Heart right ventricle (tissue), 16 donors: Measurements from ENCODE around the gene DEFB123. TPM values are rescaled to one million over a fixed set of nuclear protein-coding genes. Genes with fewer than 3 reads are reported as not detected.

ENCODE experiments used
- ATAC-seq, 8 donors: fragments of 200-7000 bp; cut with Tn5 transposase; one replicate each; pipeline ENCODE4 v1.9.1; 2020; ENCODE audit warnings: mild to moderate bottlenecking in 8 of 8, moderate library complexity in 8 of 8, moderate number of reproducible peaks in 1 of 8
- DNase-seq, 2 donors: peaks; one replicate each; pipeline ENCODE4 v3.0.0-alpha.2; 2020
- H3K27ac ChIP-seq, 10 donors: fragments of 200-600 bp; sonication (generic) in 2 of 10; one replicate each; pipeline versions ENCODE4 v1.5.0 to v1.8.0; 2020 to 2022; ENCODE audit warnings: mild to moderate bottlenecking in 3 of 10
- H3K27me3 ChIP-seq, 7 donors: fragments of 200-600 bp; one replicate each; pipeline ENCODE4 v1.8.0; 2021 to 2022; ENCODE audit warnings: mild to moderate bottlenecking in 2 of 7
- H3K36me3 ChIP-seq, 9 donors: fragments of 200-600 bp; sonication (generic) in 1 of 9; one replicate each; pipeline versions ENCODE4 v1.5.0 to v1.8.0; 2020 to 2022; ENCODE audit warnings: mild to moderate bottlenecking in 2 of 9
- H3K4me1 ChIP-seq, 9 donors: fragments of 200-600 bp; sonication (generic) in 1 of 9; one replicate each; pipeline versions ENCODE4 v1.5.0 to v1.8.0; 2020 to 2022; ENCODE audit warnings: mild to moderate bottlenecking in 4 of 9
- H3K4me3 ChIP-seq, 10 donors: fragments of 200-600 bp; sonication (generic) in 2 of 10; one replicate each; pipeline versions ENCODE4 v1.5.0 to v1.8.0; 2020 to 2022; ENCODE audit warnings: mild to moderate bottlenecking in 7 of 10, moderate library complexity in 2 of 10
- H3K9me3 ChIP-seq, 11 donors: fragments of 200-600 bp in 10 of 11; sonication (generic) in 2 of 11; one replicate each; pipeline versions ENCODE4 v1.5.0 to v1.8.0; 2013 to 2022; ENCODE audit warnings: mild to moderate bottlenecking in 2 of 11, control low read depth in 1 of 11, moderate library complexity in 1 of 11
- CTCF ChIP-seq, 9 donors: fragments of 200-600 bp; sonication (generic) in 2 of 9; IDR thresholded peaks; one replicate each; pipeline versions ENCODE4 v1.5.0 to v1.8.0; 2021 to 2022; ENCODE audit warnings: antibody characterized with exemption in 9 of 9, mild to moderate bottlenecking in 5 of 9, moderate library complexity in 1 of 9
- WGBS, 2 donors: extraction: QIAGEN DNeasy Blood & Tissue Kit; methylation state at CpG; one replicate each; pipeline ENCODE4 v1.1.7; 2013; ENCODE audit warnings: inconsistent platforms in 1 of 2; 5-methylcytosine and 5-hydroxymethylcytosine counted together
- intact Hi-C, 10 donors: fragments of 100-400 bp; cut with DNase I; formaldehyde crosslinking; loops; one replicate each; pipeline versions ENCODE4 v1.11.1 to v1.14.2; 2022
- polyA plus RNA-seq, 2 donors: library from polyadenylated mRNA; stranded (reverse); fragments of 200-250 nt; gene quantifications; one replicate each; pipeline ENCODE4 v1.2.3, GENCODE V29; 2013
- total RNA-seq, 10 donors: library from RNA; stranded (reverse); fragmentation: NEBNext Ultra II Directional in 3 of 10; extraction: Animal tissue kit (Norgen Biotek cat#: 25700) in 3 of 10; gene quantifications; one replicate each; pipeline versions ENCODE4 v1.2.1 to v1.2.4, GENCODE V29; 2021 to 2023
- donor health status: Arrhythmogenic right ventricular cardiomyopathy.
- donor health status: ischemic (EF 13 %, LVEDD 7.1; RV severe dilation, severe dysfunction).
- donor health status: healthy with polysubstance abuse.
- donor health status: DM: no; HTN: yes; CAD: no.
- donor health status: DM: no; HTN: no; CAD: no.
- donor health status: ischemic (EF 25% LVEDD 6.9; RV normal size, moderate dysfunction).
- donor health status: ischemic (EF 25% LVEDD 5.7; RV mildly dilated, moderate dysfunction).
- donor health status: healthy.
- donor health status: DM: yes; HTN: yes; CAD: no.
- donor health status: Ischemic cardiomyopathy.
- donor health status: ischemic (EF 35%, LVEDD 5.7; RV mildly dilated, moderate dysfunction).
- donor health status: nonischemic (EF 11% LVEDD 7.7; RV severe dilation, severe dysfunction).
- donor health status: DM: yes; HTN: yes; CAD: no.
- donor health status: PGD.
- donor health status: ischemic (EF 29% LVEDD 5.4; RV normal size, mild dysfunction).
- donor health status: nonischemic (EF 23%, LVEDD 6.1; RV moderate dilation, normal function).

Gene DEFB123
- total and polyA plus RNA-seq, 12 donors = not detected

GRCh38 chr20:31406115-31406514 is 34.3 kb upstream of the DEFB123 start, which contains the start of gene DEFB121:
Gene DEFB121 (minus strand): TSS chr20:31406215. CDS start chr20:31406152, 63 bp downstream.
- intact Hi-C loops = no loop called here
- TF ChIP-seq CTCF (IDR thresholded peaks at IDR 0.05) = no peak
- DNase-seq (no peak), ATAC-seq (no peak)
- Histone ChIP-seq H3K36me3 (no peaks in the 10 kb centered on the region), H3K4me1 (no peaks in the 10 kb centered on the region), H3K27ac (no peak within 1 kb of the TSS), H3K27me3 (peaks cover 0 to 29% (median 5%) of the 10 kb centered on the region in 7 donors), H3K9me3 (peaks cover 0 to 3% (median 0%) of the 10 kb centered on the region in 11 donors), H3K4me3 (no peak within 1 kb of the TSS)
- WGBS, 2 donors = 34 to 43% methylated on average over 3 of the region's 3 CpGs

GRCh38 chr20:31410011-31410410 is 30.4 kb upstream of the DEFB123 start:
- Histone ChIP-seq H3K36me3 (no peaks in the 10 kb centered on the region), H3K27ac (no peak overlapping the region), H3K4me1 (no peaks in the 10 kb centered on the region), H3K9me3 (peaks cover 0 to 3% (median 0%) of the 10 kb centered on the region in 11 donors), H3K4me3 (no peak overlapping the region), H3K27me3 (peaks cover 0 to 22% (median 5%) of the 10 kb centered on the region in 7 donors)
- ATAC-seq = no peak
- intact Hi-C loops = no loop called here
- no peak for DNase-seq
- WGBS, 2 donors = 28 to 47% methylated on average over 1 of the region's 1 CpG
- TF ChIP-seq CTCF (IDR thresholded peaks at IDR 0.05) = no peak

- H3K4me1 ChIP-seq = no peaks in the 10 kb centered on the region
- WGBS, 2 donors = 69% methylated on average over 6 of the region's 6 CpGs
- no peak for TF ChIP-seq CTCF (IDR thresholded peaks at IDR 0.05)
- no peak overlapping the region for H3K27ac ChIP-seq
- DNase-seq (no peak), ATAC-seq (no peak)
- H3K36me3 ChIP-seq = no peaks in the 10 kb centered on the region
- H3K27me3 ChIP-seq = peaks cover 0 to 16% (median 6%) of the 10 kb centered on the region in 7 donors
- H3K4me3 ChIP-seq = no peak overlapping the region
- H3K9me3 ChIP-seq = peaks cover 0 to 3% (median 0%) of the 10 kb centered on the region in 11 donors
- intact Hi-C loops = no loop called here
Measured at GRCh38 chr20:31414381-31414780, 26.1 kb upstream of the DEFB123 start.

GRCh38 chr20:31415653-31416052 is 24.8 kb upstream of the DEFB123 start:
- ATAC-seq = no peak
- no peak overlapping the region for H3K27ac ChIP-seq
- peaks cover 0 to 4% (median 0%) of the 10 kb centered on the region in 11 donors for H3K9me3 ChIP-seq
- no peak for DNase-seq
- H3K36me3 ChIP-seq = no peaks in the 10 kb centered on the region
- H3K4me3 ChIP-seq = no peak overlapping the region
- 86 to 88% methylated on average over 2 of the region's 2 CpGs for WGBS, 2 donors
- TF ChIP-seq CTCF (IDR thresholded peaks at IDR 0.05) = no peak
- H3K27me3 ChIP-seq = peaks cover 0 to 8% (median 3%) of the 10 kb centered on the region in 7 donors
- no peaks in the 10 kb centered on the region for H3K4me1 ChIP-seq
- intact Hi-C loops = no loop called here
